Fibroblast of skin of abdomen (primary cell): Measurements from ENCODE around the gene PURB.
"Not testable (repeated sequence)": the region's sequence is repeated elsewhere in the genome, so short reads cannot be mapped to it uniquely, and the experiment has no call there.

Experiments
- DNase-seq: peaks from one replicate; pipeline ENCODE4 v3.0.0-alpha.2; 2013

Gene PURB

DNA sequence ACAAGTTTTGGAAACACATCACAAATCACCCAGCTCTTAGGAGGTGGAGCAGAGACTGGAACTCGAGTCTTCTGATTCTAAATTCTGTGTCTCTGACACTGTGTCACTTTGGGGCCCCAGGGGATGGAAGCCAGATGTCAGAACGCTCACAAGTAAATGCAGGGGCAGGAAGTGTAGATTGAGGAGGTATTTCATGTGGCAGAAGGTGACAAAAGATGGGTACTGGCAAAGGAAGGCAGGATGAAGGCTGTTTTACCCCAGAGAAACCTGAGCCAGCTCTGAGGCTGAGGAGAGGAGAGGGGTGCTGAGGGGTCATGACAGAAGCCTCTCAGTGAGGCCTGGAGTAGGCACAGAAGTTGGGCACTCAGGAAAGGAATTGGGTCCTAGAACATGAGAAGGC is 6.0 kb upstream of the PURB start:
- DNase-seq: no peak

GRCh38 chr7:44889086-44889781 is 3.9 kb upstream of the PURB start:
- DNase-seq: no peak

GRCh38 chr7:44887293-44887692 is 2.0 kb upstream of the PURB start:
- no peak for DNase-seq

- peak; percentile 72 for DNase-seq
Observed at GRCh38 chr7:44884621-44885393, 523 bp downstream of the PURB start.

DNA sequence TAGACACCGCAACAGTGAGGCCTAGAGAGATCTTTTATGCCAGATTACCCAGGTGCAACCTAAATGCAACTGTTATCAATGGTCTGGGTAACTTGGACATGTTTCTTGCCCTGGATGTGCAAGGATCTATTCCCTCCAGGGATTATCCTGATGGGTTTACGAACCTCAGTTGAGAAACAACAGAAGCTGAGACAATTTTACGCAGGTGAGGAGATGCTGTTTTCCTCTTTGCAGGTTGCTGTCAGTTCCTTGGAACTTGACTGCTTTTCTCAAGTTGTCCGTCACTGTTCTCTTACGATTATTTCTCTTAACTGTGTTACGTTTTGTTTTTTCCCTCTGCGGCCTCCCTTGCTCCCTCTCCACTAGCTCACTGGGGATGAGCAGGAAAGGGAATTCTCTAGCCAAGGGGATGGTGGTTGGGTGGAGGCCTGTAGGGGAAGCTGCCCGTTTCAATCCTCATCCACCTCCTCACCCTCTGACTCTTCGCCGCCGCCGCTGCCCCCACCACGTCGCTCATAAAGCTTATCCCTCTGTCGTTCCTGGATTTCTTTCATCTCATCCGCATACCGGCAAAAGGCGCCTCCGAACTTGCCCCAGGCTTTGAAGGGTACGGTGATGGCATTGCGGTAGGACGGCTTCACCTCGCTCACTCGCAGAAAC is 1.2 kb downstream of the PURB start:
- no peak for DNase-seq

DNA sequence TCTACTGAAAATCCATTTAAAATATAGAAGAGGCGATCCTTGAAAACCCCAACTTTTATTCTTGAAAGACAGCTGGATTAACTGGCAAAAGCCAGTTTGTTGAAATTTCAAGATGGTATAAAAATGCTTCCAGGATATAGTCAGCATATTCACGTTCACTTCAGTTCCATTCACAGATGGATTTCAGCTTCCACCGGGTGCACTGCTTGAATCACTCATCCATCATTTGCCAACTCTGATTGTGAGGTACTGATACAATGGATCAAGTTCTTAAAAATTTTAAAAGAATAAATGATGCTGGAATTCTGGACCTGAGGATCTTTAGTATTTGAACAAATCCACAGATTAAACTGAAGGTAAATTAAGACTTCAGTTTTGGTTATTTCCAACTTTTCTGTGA is 2.4 kb downstream of the PURB start:
- peak; percentile 32 for DNase-seq

GRCh38 chr7:44881610-44882009 is 3.7 kb downstream of the PURB start:
- peak; percentile 92 for DNase-seq

DNA sequence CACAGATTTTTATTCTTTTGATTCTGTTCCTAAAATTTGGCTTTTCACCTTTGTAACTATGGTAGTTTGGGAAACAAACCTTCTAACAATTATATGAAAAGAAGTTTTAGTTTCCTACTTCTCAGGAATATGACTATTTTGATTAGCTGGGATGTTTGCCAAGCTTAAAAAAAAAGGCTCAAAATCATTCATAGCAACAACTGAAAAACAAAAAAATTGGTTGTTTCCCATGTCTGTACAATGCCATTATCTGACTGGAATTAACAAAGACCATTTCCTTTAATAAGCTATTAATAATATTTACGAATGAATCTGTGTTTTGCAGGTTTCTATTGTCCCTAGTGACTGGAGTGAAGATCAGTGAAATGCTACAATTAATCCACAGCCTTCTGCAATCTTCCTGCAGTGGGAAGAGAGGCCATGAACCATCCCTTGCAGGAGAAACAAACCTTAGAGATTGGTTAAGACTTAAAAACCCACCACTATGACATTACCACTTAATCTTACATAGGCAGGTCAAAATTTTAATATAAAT is 4.2 kb downstream of the PURB start:
- DNase-seq: no peak

GRCh38 chr7:44880317-44881018 is 4.9 kb downstream of the PURB start:
- DNase-seq: no peak

- no peak for DNase-seq
Observed at GRCh38 chr7:44876393-44876792, 8.9 kb downstream of the PURB start.

DNA sequence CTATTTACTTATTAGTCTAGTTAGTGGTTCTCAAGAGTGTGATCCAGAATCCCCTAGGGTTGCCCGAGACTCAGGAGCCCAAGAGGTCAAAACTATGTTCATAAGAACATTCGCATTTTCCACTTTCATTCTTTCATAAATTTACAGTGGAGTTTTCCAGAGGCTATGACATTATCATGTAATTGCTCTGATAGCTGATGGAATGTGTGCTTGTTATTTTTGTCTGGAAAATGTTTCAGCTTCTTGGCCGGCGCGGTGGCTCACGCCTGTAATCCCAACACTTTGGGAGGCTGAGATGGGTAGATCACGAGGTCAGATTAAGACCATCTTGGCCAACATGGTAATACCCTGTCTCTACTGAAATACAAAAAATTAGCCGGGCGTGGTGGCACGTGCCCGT is 10.1 kb downstream of the PURB start:
- no peak for DNase-seq

GRCh38 chr7:44872787-44873186 is 12.5 kb downstream of the PURB start:
- no peak for DNase-seq

- DNase-seq: not testable (repeated sequence)
Observed at GRCh38 chr7:44871918-44872317, 13.4 kb downstream of the PURB start.

GRCh38 chr7:44870780-44871179 is 14.6 kb downstream of the PURB start:
- DNase-seq: not testable (repeated sequence)

DNA sequence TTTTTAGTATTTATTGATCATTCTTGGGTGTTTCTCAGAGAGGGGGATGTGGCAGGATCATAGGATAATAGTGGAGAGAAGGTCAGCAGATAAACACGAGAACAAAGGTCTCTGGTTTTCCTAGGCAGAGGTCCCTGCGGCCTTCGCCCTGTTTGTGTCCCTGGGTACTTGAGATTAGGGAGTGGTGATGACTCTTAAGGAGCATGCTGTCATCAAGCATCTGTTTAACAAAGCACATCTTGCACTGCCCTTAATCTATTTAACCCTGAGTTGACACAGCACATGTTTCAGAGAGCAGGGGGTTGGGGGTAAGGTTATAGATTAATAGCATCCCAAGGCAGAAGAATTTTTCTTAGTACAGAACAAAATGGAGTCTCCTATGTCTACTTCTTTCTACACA is 15.0 kb downstream of the PURB start:
- DNase-seq: not testable (repeated sequence)

DNA sequence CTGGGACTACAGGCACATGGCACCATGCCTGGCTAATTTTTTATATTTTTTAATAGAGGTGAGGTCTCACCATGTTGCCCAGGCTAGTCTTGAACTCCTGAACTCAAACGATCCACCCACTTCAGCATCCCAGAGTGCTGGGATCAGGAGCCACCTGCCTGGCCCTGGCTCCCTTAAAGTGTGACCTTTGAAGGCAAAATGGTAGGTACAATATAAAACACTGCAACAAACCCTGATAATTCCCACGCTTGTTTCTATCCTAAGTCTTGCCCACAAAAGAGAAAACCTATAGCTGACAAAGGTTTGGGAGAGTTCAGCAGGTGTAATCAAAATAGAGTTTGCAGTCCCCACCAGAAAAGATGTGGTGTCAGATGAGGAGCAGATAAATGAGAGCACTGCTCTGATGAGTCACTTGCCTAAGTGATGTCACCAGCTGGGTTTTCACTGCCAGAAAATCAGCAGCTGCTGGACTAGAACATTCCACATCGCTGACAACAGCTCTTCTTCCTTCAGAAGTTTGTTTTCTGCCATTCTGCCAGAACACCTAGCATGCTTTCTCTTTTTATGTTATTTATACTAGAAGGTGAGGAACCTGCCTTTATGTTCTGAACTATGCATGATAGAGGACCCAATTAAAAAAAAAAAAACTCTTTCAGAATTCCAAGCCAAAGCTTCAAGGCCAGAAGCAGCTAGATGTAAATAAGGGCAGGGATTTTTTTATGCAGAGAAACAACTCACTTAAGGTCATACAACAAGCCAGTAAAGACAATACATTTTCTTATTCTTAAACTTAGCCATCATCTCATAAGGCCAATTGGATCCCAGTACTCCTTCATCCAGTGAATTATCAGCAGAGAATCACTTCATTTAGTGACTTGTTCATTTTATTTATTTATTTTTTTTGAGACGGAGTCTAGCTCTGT is 18.0 kb downstream of the PURB start:
- peak; percentile 79 for DNase-seq

DNA sequence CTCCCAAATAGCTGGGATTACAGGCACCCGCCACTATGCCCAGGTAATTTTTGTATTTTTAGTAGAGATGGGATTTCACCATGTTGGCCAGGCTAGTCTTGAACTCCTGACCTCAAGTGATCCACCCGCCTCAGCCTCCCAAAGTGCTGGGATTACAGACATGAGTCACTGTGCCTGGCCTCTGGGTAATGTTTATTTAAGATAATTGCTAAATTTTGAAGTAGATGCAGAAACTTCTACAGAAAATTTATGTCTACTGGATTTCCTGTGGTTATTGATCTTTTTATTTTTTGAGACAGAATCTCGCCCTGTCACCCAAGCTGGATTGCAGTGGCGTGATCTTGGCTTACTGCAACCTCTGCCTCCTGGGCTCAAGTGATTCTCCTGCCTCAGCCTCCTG is 23.4 kb downstream of the PURB start:
- not testable (repeated sequence) for DNase-seq

- no peak for DNase-seq
Observed at GRCh38 chr7:44858161-44858560, 27.2 kb downstream of the PURB start.

GRCh38 chr7:44854644-44855364 is 30.5 kb downstream of the PURB start:
- no peak for DNase-seq

GRCh38 chr7:44853391-44853790 is 31.9 kb downstream of the PURB start:
- no peak for DNase-seq

- no peak for DNase-seq
Observed at GRCh38 chr7:44852590-44852989, 32.7 kb downstream of the PURB start.
